Mesenchymal stem cell (in vitro differentiated cells and primary cell): ENCODE results near the gene TBC1D10A.

Source experiments
- DNase-seq: peaks from one replicate; pipeline ENCODE4 v3.0.0-alpha.2; 2013
- H2AFZ ChIP-seq: one replicate; pipeline ENCODE4 v1.6.1; 2013; ENCODE audit warnings: low read depth, mild to moderate bottlenecking, control low read depth, inconsistent platforms, low read length, moderate library complexity
- H2AK5ac ChIP-seq: 2 replicates; pipeline ENCODE4 v1.6.1; 2013; ENCODE audit warnings: low read length, moderate library complexity, mild to moderate bottlenecking, inconsistent platforms; ENCODE audit not compliant: severe bottlenecking
- H2BK120ac ChIP-seq: one replicate; pipeline ENCODE4 v1.6.1; 2013; ENCODE audit warnings: low read depth, mild to moderate bottlenecking, inconsistent platforms, low read length, moderate library complexity
- H2BK12ac ChIP-seq, 2 experiments: one replicate each; pipeline ENCODE4 v1.6.1; 2013; ENCODE audit warnings: inconsistent platforms in 2 of 2, low read length in 2 of 2, mild to moderate bottlenecking in 2 of 2, moderate library complexity in 2 of 2, control low read depth in 1 of 2
- H2BK15ac ChIP-seq: one replicate; pipeline ENCODE4 v1.6.1; 2013; ENCODE audit warnings: mild to moderate bottlenecking, low read depth, inconsistent platforms; ENCODE audit not compliant: poor library complexity, severe bottlenecking
- H2BK5ac ChIP-seq: 2 replicates; pipeline ENCODE4 v1.6.1; 2013; ENCODE audit warnings: low read depth, mild to moderate bottlenecking, low read length, control low read depth, inconsistent platforms; ENCODE audit not compliant: poor library complexity, severe bottlenecking
- H3K14ac ChIP-seq, 2 experiments: one replicate each; pipeline ENCODE4 v1.6.1; 2013; ENCODE audit warnings: inconsistent platforms in 2 of 2, low read length in 2 of 2, control low read depth in 1 of 2, mild to moderate bottlenecking in 1 of 2, moderate library complexity in 1 of 2
- H3K18ac ChIP-seq, 2 experiments: one replicate each; pipeline ENCODE4 v1.6.1; 2013; ENCODE audit warnings: inconsistent platforms in 2 of 2, low read length in 2 of 2, control low read depth in 1 of 2, low read depth in 1 of 2, mild to moderate bottlenecking in 1 of 2
- H3K23ac ChIP-seq, 2 experiments: one replicate each; pipeline ENCODE4 v1.6.1; 2013; ENCODE audit warnings: inconsistent platforms in 2 of 2, low read length in 2 of 2, mild to moderate bottlenecking in 2 of 2, moderate library complexity in 2 of 2, control low read depth in 1 of 2
- H3K27ac ChIP-seq: 2 replicates; pipeline ENCODE4 v1.5.1; 2013; ENCODE audit warnings: mild to moderate bottlenecking, moderate library complexity, low read length, control low read depth, inconsistent platforms; ENCODE audit not compliant: poor library complexity, severe bottlenecking
- H3K27me3 ChIP-seq, 2 experiments: 2 replicates each; pipeline versions ENCODE4 v1.6.1 to v1.7.0; 2013; ENCODE audit warnings: low read length in 2 of 2, mild to moderate bottlenecking in 2 of 2, moderate library complexity in 2 of 2, control low read depth in 1 of 2, inconsistent platforms in 1 of 2; ENCODE audit not compliant: control insufficient read depth in 1 of 2, insufficient read depth in 1 of 2
- H3K36me3 ChIP-seq, 2 experiments: 2 replicates each; pipeline versions ENCODE4 v1.6.1 to v1.7.0; 2013; ENCODE audit warnings: low read length in 2 of 2, control low read depth in 1 of 2, inconsistent platforms in 1 of 2, low read depth in 1 of 2, mild to moderate bottlenecking in 1 of 2; ENCODE audit not compliant: insufficient read depth in 2 of 2, control insufficient read depth in 1 of 2
- H3K4ac ChIP-seq, 2 experiments: one replicate each; pipeline ENCODE4 v1.6.1; 2013; ENCODE audit warnings: inconsistent platforms in 2 of 2, low read length in 2 of 2, mild to moderate bottlenecking in 2 of 2, moderate library complexity in 2 of 2, control low read depth in 1 of 2, low read depth in 1 of 2
- H3K4me1 ChIP-seq: 2 replicates; pipeline ENCODE4 v1.6.1; 2013; ENCODE audit warnings: low read depth, low read length, control low read depth; ENCODE audit not compliant: control insufficient read depth, insufficient read depth
- H3K4me2 ChIP-seq: 2 replicates; pipeline ENCODE4 v1.6.1; 2013; ENCODE audit warnings: low read length, mild to moderate bottlenecking, inconsistent platforms; ENCODE audit not compliant: poor library complexity, severe bottlenecking
- H3K4me3 ChIP-seq, 2 experiments: 2 replicates each; pipeline versions ENCODE4 v1.5.1 to v1.7.0; 2013; ENCODE audit warnings: low read length in 2 of 2, mild to moderate bottlenecking in 2 of 2, control low read depth in 1 of 2, low read depth in 1 of 2; ENCODE audit not compliant: insufficient read depth in 1 of 2
- H3K79me1 ChIP-seq: replicated peaks from 2 replicates; pipeline ENCODE4 v1.6.1; 2013; ENCODE audit warnings: mild to moderate bottlenecking, control low read depth, low read length, inconsistent platforms; ENCODE audit not compliant: poor library complexity, severe bottlenecking
- H3K9ac ChIP-seq: 2 replicates; pipeline ENCODE4 v1.7.0; 2013; ENCODE audit warnings: mild to moderate bottlenecking, low read length, moderate library complexity
- H3K9me3 ChIP-seq: 2 replicates; pipeline ENCODE4 v1.7.0; 2013; ENCODE audit warnings: mild to moderate bottlenecking, low read length; ENCODE audit not compliant: control insufficient read depth
- H4K8ac ChIP-seq: one replicate; pipeline ENCODE4 v1.6.1; 2013; ENCODE audit warnings: inconsistent platforms, mild to moderate bottlenecking, low read length, moderate library complexity
- H4K91ac ChIP-seq: one replicate; pipeline ENCODE4 v1.6.1; 2013; ENCODE audit warnings: mild to moderate bottlenecking, low read length, inconsistent platforms
- WGBS: methylation state at CpG from one replicate; pipeline ENCODE4 v1.1.7; 2013; ENCODE audit warnings: mixed read lengths; 5-methylcytosine and 5-hydroxymethylcytosine counted together

The TBC1D10A gene

DNA sequence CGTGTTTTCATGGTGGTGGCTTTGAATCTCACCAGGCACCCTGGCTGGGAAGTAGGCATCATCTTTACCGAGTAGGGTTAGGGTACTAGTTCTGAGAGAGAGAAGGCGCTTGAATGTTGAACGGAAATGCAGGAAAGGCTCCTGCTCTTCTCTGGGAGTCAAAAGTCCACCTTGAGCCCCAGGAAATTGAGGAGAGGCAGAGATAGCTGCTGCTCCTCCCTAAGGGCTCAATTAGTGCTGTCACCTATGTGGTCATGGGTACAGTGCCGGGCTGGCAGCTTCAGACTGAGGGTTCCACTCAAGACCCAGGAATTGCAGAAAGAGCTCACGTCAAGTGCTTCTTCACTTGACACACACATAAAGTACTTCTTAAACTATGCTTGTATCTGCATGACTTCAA, 31.8 kb upstream of the TBC1D10A start:
- Histone ChIP-seq H3K79me1 (peaks cover 11% of the 10 kb centered on the region), H3K14ac (no peak overlapping the region), H3K27me3 (no peaks in the 10 kb centered on the region), H2BK15ac (no peak overlapping the region), H3K4ac (no peak overlapping the region), H4K8ac (no peak overlapping the region), H3K23ac (no peak overlapping the region), H3K27ac (no peak overlapping the region), H3K9ac (no peak overlapping the region), H3K4me2 (no peak overlapping the region), H3K36me3 (peaks cover 8 to 12% of the 10 kb centered on the region in 2 experiments), H2AFZ (no peak overlapping the region), H3K9me3 (no peaks in the 10 kb centered on the region), H2AK5ac (no peak overlapping the region), H3K4me3 (no peak overlapping the region), H4K91ac (no peak overlapping the region), H2BK5ac (no peak overlapping the region), H3K18ac (no peak overlapping the region), H3K4me1 (peaks cover 19% of the 10 kb centered on the region), H2BK120ac (no peak overlapping the region), H2BK12ac (no peak overlapping the region)
- WGBS: 95% methylated on average over 6 of the region's 6 CpGs
- no peak for DNase-seq

DNA sequence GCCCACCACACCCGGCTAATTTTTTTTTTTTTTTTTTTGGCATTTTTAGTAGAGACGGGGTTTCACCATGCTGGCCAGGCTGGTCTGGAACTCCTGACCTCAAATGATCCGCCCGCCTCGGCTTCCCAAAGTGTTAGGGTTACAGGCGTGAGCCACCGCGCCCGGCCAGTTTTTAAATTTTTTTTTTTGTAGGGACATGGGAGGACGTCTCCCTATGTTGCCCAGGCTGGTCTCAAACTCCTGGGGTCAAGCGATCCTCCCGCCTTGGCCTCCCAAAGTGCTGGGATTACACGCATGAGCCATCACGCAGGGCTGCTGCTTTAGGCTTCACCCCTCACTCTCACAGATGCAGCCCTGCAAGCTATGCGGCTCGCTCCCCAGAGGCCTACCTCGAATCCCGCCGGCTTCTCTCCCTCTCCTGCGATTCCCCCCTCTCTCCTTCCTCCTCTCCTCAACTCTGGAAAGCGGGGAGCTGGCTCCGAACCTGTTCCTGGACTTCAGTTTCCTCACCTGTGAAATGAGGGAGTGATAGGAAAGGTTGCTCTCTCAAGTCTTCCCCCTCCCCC, 31.0 kb upstream of the TBC1D10A start:
- H3K27me3 ChIP-seq: no peaks in the 10 kb centered on the region
- H2AK5ac ChIP-seq: no peak overlapping the region
- DNase-seq: no peak
- no peak overlapping the region for H3K4ac ChIP-seq
- H3K4me3 ChIP-seq: peak overlapping the region in 1 of 2 experiments; percentile 96
- H3K27ac ChIP-seq: no peak overlapping the region
- H4K91ac ChIP-seq: no peak overlapping the region
- H4K8ac ChIP-seq: no peak overlapping the region
- H2BK120ac ChIP-seq: no peak overlapping the region
- no peak overlapping the region for H3K14ac ChIP-seq
- H3K36me3 ChIP-seq: peaks cover 13% of the 10 kb centered on the region in 2 experiments
- H3K4me2 ChIP-seq: peak overlapping the region; percentile 69
- peaks cover 14% of the 10 kb centered on the region for H3K4me1 ChIP-seq
- H3K23ac ChIP-seq: no peak overlapping the region
- H2BK15ac ChIP-seq: peak overlapping the region; percentile 6
- peaks cover 15% of the 10 kb centered on the region for H3K79me1 ChIP-seq
- no peak overlapping the region for H2BK12ac ChIP-seq
- H2AFZ ChIP-seq: no peak overlapping the region
- H3K9ac ChIP-seq: peak overlapping the region; percentile 97
- H3K18ac ChIP-seq: no peak overlapping the region
- WGBS: 59% methylated on average over 11 of the region's 22 CpGs
- no peaks in the 10 kb centered on the region for H3K9me3 ChIP-seq
- H2BK5ac ChIP-seq: no peak overlapping the region

- Histone ChIP-seq H3K4me1 (peaks cover 10% of the 10 kb centered on the region), H3K4me3 (peak overlapping the region; percentile 96 to 98), H3K9ac (peak overlapping the region; percentile 97), H3K14ac (no peak overlapping the region), H3K27me3 (no peaks in the 10 kb centered on the region), H2BK12ac (no peak overlapping the region), H3K4ac (no peak overlapping the region), H3K27ac (no peak overlapping the region), H2AK5ac (no peak overlapping the region), H4K8ac (no peak overlapping the region), H2BK5ac (no peak overlapping the region), H2BK120ac (no peak overlapping the region), H3K9me3 (no peaks in the 10 kb centered on the region), H3K23ac (no peak overlapping the region), H2AFZ (peak overlapping the region; percentile 94), H3K36me3 (peaks cover 18% of the 10 kb centered on the region in 2 experiments), H2BK15ac (no peak overlapping the region), H3K18ac (no peak overlapping the region), H3K79me1 (peaks cover 18% of the 10 kb centered on the region), H3K4me2 (peak overlapping the region; percentile 69), H4K91ac (no peak overlapping the region)
- WGBS: 2% methylated on average over 9 of the region's 9 CpGs
- DNase-seq: no peak
Measured at GRCh38 chr22:30357236-30357570, 30.5 kb upstream of the TBC1D10A start.

DNA sequence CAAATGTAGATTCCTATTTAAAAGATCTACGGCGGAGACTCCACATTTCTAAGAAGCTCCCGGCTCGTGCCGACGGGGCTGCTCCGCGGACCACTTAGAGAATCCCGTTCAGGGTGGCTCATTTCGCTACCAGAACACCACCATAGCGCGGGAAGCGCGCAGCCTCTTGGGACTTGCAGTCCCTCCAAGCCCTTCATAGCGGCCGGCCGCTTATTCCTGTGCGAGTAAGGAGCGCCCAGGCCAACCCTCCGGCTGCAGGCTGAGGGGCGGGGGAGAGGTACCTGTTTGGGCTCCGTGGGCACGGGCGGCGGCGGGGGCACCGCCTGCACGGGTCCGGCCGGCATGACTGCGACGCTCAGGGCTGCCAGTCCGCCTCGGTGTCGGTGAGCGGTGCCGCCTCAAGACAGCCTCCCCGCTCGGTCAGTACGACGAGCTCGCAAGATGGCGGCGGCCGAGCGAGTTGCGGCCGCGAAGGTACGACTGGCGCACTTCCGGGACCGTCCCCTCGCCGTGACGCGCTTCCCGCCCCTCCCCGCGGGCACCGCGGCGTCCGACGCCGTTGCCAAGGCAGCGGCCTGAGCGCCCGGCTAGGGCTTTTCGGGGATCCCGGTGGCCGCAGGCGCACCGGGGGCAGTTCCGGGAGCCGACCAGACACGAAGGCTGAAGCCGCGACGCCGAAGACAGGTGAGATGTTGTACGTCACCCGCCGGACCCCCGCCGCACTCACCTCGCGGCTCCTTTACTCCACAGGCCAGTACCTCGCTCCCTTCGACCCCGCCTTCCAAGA, 29.9 kb upstream of the TBC1D10A start, which contains the start of the genes CCDC157 and SF3A1:
Gene CCDC157 (plus strand): TSS at position 559 of the 787 bp plus-strand sequence. CDS start 8,994 bp downstream, outside the sequence.
Gene SF3A1 (minus strand): TSS at position 446 of the 787 bp plus-strand sequence. CDS start 102 bp downstream, at position 344.
- peak within 1 kb of the TSS; percentile 96 for H3K4me2 ChIP-seq
- H4K8ac ChIP-seq: peak within 1 kb of the TSS; percentile 100
- H4K91ac ChIP-seq: peak within 1 kb of the TSS; percentile 100
- peak within 1 kb of the TSS in 1 of 2 experiments; percentile 88 for H3K14ac ChIP-seq
- H3K4me1 ChIP-seq: peaks cover 10% of the 10 kb centered on the region
- WGBS: under 1% methylated on average over 89 of the region's 91 CpGs
- peak within 1 kb of the TSS; percentile 62 to 98 for H3K4ac ChIP-seq
- DNase-seq: peak; percentile 94
- peak within 1 kb of the TSS; percentile 97 for H3K9ac ChIP-seq
- H2BK120ac ChIP-seq: peak within 1 kb of the TSS; percentile 96
- H3K36me3 ChIP-seq: peaks cover 21 to 24% of the 10 kb centered on the region in 2 experiments
- peak within 1 kb of the TSS; percentile 94 for H2AFZ ChIP-seq
- peak within 1 kb of the TSS; percentile 97 to 100 for H3K18ac ChIP-seq
- H3K79me1 ChIP-seq: peaks cover 20% of the 10 kb centered on the region
- H3K4me3 ChIP-seq: peak within 1 kb of the TSS; percentile 96 to 98
- no peaks in the 10 kb centered on the region for H3K27me3 ChIP-seq
- peak within 1 kb of the TSS; percentile 22 for H2BK5ac ChIP-seq
- H3K9me3 ChIP-seq: no peaks in the 10 kb centered on the region
- H3K27ac ChIP-seq: peak within 1 kb of the TSS; percentile 32
- H3K23ac ChIP-seq: peak within 1 kb of the TSS; percentile 63 to 92
- no peak within 1 kb of the TSS for H2AK5ac ChIP-seq
- H2BK15ac ChIP-seq: peak within 1 kb of the TSS; percentile 97
- peak within 1 kb of the TSS in 1 of 2 experiments; percentile 38 for H2BK12ac ChIP-seq
